HG03066 (cell line): Measurements from ENCODE around the gene CTTN.
"Not testable (repeated sequence)": the region's sequence is repeated elsewhere in the genome, so short reads cannot be mapped to it uniquely, and the experiment has no call there.

Source experiments
- ATAC-seq: cut with Tn5 transposase; IDR thresholded peaks from one replicate; pipeline ENCODE4 v1.9.1; 2021; ENCODE audit warnings: low read depth; ENCODE audit not compliant: unreplicated experiment

The CTTN gene

DNA sequence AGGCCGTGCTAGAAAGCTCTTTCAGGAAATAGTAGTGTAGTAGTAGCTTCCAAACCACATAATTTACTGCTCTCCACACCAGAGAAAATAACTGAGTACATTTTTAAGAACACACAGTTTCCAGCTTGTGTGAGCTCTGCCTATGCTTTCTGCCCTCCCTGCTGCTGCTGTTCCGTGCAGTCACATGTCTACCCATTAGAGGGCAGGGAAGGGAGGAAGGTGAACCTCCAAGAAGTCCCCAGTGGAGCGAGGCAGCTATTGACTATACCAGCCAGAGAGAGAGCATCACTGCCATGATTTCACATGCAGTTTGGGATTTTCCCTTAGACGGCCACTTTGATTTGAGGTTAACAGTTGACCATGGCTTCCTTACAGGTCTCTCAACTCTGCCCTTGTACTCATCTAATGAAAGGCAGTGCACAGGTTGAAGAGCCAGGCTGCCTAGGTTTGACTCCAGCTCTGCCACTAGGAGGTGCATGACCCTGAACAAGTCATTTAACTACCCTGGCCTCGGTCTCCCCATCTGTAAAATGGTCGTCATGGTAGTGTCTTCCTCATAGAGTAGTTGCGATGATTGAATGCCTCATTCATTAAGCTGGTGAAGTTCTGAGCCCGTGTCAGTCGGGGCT, 19.7 kb upstream of the CTTN start:
- no peak for ATAC-seq

DNA sequence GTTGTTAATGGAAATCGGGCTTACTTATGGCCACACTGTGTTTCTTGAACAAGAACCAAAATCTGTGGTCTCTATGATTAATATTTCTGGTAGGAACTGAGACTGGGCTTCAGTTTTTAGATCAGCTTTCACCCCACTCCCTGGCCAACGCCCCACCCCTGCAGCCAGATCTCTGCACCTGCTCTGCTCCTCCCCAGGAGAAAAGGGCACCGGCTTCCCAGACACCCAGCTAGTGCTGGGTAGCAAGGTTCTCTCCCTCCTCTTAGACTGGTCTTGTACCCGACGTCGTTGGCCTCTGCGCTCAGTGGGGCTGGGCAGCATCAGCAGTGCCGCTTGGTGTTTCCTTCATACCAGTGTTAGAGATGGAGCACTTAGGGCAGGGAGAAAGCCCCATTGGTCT, 17.0 kb upstream of the CTTN start:
- ATAC-seq = no peak

DNA sequence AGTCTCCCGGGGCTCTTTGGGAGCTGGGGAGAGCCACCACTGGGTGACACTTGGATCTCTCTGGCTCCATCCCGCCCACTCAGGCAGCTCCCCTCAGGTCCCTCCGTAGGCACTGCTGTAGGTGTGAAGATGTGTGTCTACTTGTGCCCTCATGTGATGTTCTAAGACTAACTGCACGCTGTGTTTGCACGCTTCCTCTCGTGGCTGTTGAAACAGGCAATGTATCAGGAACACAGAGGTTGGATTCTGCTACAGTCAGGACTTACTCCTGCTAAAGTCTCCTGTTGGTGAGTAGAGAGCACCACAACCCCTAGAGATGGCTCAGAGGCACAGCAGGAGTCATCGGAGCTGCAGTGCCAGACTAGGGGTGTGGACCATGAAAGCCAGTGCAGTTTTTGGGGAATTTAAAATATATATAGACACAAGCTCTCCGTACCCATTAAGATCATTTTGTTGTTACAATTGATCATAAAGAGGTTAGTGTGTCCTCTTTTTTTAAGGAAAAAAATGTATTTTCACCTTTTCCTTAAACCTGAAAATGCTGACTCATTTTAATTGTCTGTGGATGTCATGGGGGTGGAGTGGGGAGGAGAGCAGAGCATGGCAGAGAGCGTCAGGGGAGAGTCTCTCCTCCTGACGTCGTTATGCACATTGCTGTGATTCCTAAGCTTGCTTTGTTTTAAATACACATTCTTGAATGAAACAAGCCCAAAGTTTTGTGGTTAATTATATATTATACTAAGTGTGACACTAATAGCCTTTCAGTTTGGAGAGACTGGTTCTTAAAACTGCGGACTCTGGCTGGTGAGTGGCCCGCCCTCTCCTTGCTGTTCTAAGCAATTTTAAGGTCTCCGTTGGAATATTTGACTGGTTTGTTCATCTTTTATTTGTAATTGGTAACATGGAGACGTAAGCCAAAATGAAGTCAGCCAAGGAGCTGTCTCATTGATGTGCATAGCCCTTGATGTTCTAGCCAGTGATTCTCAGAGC, 16.2 kb upstream of the CTTN start:
- no peak for ATAC-seq

DNA sequence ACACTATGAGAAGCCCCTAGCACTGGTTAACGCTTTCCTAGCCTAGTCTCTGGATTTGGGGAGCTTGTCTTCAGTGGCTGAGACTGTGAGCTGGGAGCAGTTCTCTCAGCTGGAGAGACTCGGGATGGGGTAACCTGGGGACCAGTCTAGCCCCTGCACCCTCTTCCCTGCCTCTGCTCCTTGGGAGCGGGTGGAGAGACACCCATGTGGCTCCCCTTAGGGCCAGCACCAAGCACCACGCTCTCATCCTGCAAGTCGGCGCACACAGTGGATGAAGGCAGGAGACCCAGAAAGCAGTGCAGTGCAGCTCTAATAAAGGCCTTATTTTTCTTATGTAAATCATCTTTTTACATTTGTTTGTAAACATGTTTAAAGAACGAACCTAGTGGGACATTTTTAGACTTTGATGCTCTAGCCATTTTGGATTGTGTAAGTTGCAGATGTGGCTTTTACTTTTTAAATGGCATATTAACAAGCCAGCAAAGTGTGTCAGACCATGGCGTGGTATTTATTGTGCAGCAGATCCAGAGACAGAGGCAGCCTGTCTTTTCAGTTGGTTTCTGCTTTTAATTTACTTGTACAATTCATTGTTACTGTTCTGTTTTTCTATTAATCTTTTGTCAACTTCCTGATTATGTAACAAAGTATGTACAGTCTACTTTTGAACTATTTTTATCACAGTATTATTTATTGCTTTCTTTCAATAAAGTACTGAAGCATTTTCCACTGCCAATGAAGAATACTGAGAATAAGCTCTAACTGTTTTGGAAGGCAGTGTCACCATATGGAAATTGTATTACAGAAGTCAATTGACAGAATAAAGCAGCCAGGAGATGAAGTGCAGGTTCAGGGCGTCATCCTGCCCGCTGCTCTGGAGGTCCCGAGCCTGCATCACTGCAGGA, 14.4 kb upstream of the CTTN start:
- no peak for ATAC-seq

DNA sequence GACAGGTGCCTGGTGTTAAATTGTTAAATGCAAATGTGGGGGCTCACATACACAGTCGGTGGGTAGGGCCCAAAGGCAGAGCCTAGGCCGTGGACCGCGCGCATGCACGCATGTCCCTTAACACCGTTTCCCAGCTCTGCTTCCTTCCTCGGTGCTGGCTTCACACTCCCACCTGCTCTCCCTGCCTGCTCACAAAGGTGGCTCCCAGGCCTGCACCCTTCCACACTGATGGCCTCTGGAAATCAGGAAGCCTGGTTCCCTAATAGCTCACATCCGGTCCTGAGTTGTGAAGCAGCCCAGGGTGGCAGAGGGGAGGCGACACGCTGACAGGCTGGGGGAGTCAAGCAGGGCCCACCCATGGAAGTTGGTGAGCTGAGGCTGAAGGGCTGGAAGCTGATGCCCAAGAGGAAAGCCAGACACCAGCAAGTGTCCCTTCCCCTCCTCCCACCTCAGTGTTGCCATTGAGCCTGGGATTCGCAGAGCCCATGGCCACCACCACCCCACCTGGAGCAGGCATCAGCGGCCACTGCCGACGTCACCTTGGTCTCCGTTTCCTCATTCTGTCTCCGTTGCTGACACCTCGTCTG, 13.7 kb upstream of the CTTN start:
- ATAC-seq = no peak

DNA sequence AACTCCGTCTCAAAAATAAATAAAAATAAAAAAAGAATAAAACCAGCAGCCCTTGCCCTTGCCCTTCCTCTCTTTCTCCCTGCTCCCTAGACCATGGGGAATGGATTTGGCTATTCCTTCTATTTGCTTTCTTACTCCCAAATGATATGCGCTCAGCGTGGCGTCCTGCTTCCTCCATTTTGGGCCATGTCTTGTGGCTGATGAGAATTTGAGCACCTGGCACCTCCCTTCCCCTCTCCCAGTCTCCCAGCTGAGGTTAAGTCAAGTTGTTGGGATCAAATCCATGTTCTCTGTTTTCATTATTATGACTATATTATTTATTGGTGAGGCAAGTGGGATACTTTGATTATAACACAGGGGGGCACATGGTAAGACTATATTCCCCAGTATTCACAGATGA, 10.8 kb upstream of the CTTN start:
- ATAC-seq = no peak

DNA sequence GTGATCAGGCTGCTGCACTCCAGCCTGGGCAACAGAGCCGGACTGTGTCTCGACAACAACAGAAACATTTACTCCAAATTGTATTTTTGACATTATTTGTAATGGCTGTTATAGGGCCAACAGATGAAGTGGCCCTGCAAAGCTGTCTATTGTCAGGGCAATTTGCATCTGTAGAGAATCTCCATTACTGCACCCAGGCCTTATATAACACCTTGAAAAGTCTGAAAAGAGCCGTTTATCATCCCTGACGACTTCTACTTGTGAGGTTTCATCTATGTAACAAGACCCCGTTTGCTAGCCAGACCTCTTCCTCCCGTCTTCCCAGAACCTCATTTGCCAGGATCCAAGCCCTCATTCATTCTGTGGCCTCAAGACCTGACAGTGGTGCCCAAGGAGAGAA, 9.1 kb upstream of the CTTN start:
- no peak for ATAC-seq

DNA sequence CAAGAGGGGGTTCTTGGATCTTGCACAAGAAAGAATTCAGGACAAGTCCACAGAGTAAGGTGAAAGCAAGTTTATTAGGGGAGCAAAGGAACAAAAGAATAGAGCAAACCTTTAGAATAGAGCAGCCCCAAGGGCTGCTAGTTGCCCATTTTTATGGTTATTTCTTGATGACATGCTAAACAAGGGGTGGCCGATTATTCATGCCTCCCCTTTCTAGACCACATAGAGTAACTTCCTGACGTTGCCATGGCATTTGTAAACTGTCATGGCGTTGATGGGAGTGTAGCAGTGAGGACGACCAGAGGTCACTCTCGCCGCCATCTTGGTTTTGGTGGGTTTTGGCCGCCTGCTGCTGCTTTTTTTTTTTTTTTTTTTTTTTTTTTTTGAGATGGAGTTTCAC, 7.4 kb upstream of the CTTN start:
- not testable (repeated sequence) for ATAC-seq

DNA sequence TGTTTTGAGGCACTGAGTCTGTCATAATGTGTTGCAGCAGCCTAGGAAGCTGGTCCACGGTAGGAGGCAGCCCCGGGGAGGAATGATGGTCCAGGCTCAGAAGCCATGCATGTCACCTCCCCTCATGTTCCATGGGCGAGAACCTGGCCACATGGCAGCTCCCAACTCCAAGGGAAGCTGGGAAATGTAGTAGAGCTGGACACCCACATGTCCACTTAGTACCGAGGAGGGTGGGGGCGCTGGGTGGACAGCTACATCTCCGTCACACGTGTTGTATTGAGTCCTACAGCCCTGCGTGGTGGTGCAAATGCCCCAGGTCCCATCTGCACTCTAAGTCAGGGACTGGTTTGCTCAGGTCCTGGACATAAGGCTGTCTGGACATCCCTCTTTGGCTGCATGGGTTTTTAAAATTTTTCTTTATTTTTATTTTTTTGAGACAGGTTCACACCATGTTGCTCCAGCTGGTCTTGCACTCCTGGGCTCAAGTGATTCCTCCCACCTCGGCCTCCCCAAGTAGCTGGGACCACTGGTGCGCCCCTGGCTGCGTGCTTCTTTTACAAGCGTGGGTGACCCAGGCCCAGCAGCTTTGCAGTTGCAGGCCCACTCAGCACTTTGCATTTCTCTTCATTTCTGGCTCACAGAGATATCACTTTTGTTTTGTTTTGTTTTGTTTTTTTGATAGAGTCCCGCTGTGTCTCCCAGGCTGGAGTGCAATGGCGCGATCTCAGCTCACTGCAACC, 3.9 kb upstream of the CTTN start:
- no peak for ATAC-seq

DNA sequence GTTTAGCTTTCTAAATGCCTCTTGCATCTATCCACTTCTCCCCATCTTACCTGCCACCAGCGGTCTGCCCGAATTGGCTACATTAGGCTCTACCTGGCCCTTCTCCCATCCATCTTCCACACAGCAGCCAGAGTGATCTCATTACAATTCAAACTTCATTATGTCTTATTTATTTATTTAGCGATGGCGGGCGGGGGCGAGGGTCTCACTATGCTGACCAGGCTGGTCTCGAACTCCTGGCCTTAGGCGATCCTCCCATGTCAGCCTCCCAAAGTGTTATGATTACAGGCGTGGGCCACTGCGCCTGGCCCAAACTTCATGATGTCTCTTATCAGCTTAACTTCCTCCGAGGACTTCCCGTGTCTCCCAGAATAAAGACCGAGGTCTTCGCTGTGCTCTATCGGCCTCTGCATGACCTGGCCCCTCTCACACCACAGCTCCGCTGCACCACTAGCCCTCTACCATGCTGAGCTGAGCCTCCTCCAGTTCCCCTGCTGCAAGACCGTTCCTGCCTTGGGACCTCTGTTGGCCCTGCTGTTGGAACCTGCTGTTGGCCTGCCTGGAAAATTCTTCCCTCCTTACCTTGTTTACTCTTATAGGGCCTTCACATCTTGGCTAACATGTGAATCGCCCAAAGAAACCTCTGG, 870 bp upstream of the CTTN start:
- ATAC-seq = no peak

DNA sequence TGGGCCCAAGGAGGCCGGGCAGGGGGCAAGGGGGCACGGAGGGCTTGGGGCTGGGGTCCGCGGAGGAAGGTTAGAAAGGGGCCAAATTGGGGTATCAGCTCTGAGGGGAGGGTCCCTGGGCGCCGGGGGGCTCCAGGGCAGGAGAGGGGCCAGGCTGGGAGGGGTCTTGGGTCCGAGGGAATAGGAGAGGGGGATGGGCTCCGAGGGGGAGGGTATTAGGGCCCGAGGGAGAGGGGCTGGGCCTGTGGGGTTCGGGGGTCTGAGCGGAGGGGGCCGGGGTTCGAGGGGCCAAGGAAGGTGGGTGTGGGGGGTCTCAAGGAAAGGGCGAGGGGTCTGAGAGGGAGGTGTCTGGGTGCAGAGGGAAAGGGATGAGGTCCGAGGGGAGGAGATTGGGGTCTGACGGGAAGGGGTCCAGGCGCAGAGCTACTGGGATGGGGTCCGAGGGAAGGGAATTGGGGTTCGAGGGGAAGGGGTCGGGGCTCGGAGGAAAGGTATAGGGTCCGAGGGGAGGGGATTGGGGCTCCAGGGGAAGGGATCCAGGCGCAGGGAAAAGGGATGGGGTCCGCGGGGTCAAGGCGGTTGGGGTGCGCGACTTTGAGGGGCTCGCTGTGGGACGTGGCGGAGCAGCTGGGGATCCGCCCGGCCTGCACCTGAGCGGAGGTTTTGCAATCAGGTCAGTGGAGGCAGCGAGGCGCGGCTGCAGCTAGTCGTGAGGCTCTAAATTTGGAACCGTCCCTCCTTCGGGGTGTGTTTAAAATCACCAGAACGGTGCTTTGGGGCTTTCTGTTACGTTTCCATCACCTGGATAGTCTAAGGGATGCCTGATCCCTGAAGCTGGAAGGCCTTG, 728 bp downstream of the CTTN start:
- ATAC-seq = no peak

DNA sequence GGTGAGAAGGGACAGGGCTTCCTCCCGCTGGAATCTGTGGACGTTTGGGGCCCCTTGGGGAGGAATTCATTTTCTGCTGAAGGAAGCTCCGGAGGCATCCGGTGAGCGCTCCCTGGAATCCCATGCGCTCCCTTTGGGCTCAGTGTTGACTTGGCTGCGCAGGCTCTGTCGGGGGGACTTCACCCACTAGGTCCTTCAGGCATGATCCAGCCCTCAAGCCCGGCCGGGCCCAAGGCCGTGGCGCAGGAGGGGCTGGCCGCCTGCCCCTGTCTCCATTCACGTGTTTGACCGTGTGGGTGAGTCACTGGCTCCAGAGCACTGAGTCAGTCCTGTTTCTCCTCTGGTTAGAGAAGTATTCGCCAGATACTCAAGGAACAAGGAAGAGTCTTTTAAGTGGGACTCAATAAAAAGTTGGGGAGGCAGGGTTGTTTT, 1.4 kb downstream of the CTTN start:
- no peak for ATAC-seq

DNA sequence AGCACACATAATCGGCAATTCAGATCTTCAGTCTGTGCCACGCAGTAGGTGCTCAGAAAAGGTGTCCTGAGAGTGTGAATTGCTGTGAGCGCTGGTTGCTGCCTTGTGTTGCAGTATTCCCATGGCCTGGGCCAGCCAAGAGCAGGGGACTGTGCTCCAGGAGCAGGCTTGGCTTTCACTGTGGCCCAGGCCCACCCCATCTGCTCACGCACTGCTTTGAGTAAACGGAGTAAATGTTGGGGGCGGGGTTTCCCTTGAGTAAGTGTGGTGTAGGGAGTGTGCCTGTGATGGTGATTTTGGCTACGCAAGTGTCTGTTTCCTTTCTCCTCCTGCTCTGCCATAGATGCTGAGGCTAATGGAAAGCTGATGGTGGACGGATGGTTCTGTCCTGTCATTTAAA, 2.3 kb downstream of the CTTN start:
- ATAC-seq = no peak

DNA sequence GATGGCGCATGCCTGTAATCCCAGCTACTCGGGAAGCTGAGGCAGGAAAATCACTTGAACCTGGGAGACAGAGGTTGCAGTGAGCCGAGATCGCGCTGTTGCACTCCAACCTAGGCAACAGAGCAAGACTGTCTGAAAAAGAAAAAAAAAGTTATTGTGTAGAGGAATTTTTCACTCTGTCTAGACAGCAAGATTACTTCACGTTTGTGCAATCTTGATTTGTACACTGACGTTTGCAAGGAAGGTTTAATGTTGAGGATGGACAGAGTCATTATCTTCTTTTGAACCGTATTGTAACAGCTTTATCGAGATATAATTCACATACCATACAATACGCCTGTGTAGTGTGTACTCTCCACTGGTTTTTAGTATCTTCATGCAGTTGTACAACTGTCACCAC, 3.7 kb downstream of the CTTN start:
- ATAC-seq = no peak

DNA sequence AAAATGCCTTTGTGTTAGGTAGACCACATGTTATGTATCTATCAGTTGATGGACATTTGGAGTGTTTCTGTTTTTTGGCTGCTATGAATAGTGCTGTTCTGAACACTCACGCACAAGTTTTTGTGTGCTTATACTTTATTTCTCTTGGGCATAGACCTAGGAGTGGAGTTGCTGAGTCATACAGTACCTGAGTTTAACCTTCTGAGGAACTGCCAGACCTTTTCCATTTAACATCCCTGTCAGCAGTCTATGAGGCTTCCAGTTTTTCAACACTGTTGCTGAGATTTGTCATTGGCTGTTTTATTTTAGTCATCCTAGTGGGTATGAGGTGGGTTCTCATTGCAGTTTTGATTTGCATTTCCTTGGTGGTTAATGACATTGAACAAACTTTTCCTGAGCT, 4.4 kb downstream of the CTTN start:
- no peak for ATAC-seq

DNA sequence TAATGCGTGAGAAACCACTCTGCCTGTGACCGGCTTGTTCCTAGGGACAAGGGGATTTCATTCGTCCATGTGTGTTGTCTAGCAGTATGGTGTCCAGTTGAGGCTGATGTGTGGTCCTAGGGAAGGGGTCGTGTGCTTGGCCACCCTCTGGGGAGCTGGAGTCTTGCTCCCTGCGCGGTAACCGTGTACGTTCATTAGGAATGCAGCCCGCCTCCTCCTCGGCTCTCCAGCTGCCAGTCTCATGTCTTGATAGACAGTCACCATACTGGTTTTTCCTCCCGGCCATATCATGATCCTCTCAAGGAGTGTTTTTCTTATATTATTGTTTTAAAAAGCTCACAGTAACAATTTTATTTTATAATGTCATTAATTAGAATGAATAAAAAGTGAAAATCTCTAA, 5.9 kb downstream of the CTTN start:
- ATAC-seq = no peak

DNA sequence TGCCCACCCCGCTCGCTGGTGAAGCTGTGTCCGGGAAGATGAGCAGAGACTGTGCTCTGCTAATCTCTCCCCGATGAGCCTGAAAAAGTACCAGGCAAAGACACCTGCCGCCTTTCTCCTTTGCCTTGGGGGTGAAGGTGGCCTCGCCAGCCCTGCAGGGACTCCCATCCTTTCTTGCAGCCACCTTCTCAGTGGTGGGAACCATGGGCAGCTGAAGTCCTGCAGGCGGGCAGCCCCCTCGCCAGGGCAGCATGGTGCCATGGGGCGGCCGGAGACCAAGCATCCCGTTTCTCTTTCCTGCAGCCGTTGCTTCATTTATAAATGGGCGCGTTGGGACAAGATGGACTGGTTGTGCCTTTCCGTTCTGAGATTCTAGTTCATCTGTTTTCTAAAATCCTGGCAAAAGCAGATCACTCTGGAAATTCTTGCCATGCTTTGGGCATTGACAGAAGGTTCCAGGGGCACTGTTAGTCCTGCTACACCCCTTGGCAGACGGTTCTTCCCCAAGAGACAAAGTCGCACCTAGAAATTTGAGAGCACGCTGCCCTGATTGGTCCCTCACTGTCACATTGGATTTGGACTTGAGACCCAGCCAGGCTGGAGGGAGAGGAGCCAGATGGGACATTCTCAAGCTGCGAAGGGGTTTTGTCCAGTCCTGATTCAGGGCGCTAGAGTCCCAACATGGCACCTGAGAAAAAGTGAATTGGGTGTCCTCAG, 7.5 kb downstream of the CTTN start:
- no peak for ATAC-seq

DNA sequence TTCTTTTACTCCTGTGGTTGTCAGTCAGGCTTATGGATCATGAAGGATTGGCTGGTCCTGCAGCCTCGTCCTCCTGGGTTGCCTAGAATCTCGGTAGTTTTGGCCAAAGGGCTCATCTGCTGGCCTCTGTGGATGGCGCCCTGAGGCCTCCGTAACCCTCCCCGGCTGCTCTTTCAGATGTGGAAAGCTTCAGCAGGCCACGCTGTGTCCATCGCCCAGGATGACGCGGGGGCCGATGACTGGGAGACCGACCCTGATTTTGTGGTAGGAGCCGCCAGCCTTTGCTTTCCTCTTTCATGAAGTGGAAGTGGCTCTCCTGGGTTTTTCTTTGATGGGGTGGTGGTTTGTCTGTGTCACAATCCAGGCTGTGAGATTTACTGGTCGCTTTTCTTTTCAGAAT, 8.8 kb downstream of the CTTN start:
- no peak for ATAC-seq
